HEK293T (cell line): ENCODE data around the gene ARFRP1.

Experiments used
- CTCF ChIA-PET: fragments of 350-600 bp; formaldehyde crosslinking; extraction: SDS; loops from one replicate; lab custom pipeline; 2021; ENCODE audit warnings: antibody characterized with exemption, inconsistent platforms; lab: Yijun Ruan, JAX
- POLR2A ChIA-PET: fragments of 350-600 bp; formaldehyde crosslinking; extraction: SDS; loops from one replicate; lab custom pipeline; 2020; ENCODE audit warnings: antibody characterized with exemption, inconsistent platforms; lab: Yijun Ruan, JAX
- DNase-seq: peaks from one replicate; pipeline ENCODE4 v3.0.0; 2012; ENCODE audit warnings: mixed read lengths; ENCODE audit errors: extremely low spot score
- ARNT ChIP-seq: fragments of 450-650 bp; IDR thresholded peaks from 2 replicates; pipeline ENCODE4 v1.6.1; 2017; ENCODE audit warnings: mild to moderate bottlenecking
- BHLHE40 ChIP-seq: fragments of 450-650 bp; IDR thresholded peaks from 2 replicates; pipeline ENCODE4 v1.6.1; 2016; ENCODE audit warnings: mild to moderate bottlenecking, moderate library complexity, borderline replicate concordance
- CTBP1 ChIP-seq: fragments of 450-650 bp; IDR thresholded peaks from 2 replicates; pipeline ENCODE4 v1.6.1; 2016; ENCODE audit warnings: borderline replicate concordance
- FOXA1 ChIP-seq: fragments of 450-650 bp; IDR thresholded peaks from 2 replicates; pipeline ENCODE4 v1.6.1; 2016; ENCODE audit warnings: mild to moderate bottlenecking
- FOXK2 ChIP-seq: fragments of 450-650 bp; IDR thresholded peaks from 2 replicates; pipeline ENCODE4 v1.6.1; 2016; ENCODE audit warnings: mild to moderate bottlenecking
- FOXM1 ChIP-seq: fragments of 450-650 bp; IDR thresholded peaks from 2 replicates; pipeline ENCODE4 v1.6.1; 2017; ENCODE audit warnings: mild to moderate bottlenecking, borderline replicate concordance
- HDGF ChIP-seq: fragments of 450-650 bp; IDR thresholded peaks from 2 replicates; pipeline ENCODE4 v1.6.1; 2017; ENCODE audit warnings: antibody characterized with exemption, borderline replicate concordance
- L3MBTL2 ChIP-seq: fragments of 450-650 bp; conservative IDR thresholded peaks from 2 replicates; pipeline ENCODE4 v1.6.1; 2016; ENCODE audit warnings: mild to moderate bottlenecking
- LEF1 ChIP-seq: fragments of 450-650 bp; IDR thresholded peaks from 2 replicates; pipeline ENCODE4 v1.6.1; 2017; ENCODE audit warnings: mild to moderate bottlenecking, borderline replicate concordance
- NFRKB ChIP-seq: fragments of 450-650 bp; IDR thresholded peaks from 2 replicates; pipeline ENCODE4 v1.6.1; 2016; ENCODE audit warnings: mild to moderate bottlenecking, moderate library complexity
- PKNOX1 ChIP-seq: fragments of 450-650 bp; IDR thresholded peaks from 2 replicates; pipeline ENCODE4 v1.6.1; 2016
- SP1 ChIP-seq: fragments of 450-650 bp; IDR thresholded peaks from 2 replicates; pipeline ENCODE4 v1.6.1; 2017
- SUZ12 ChIP-seq: fragments of 450-650 bp; IDR thresholded peaks from 2 replicates; pipeline ENCODE4 v1.6.1; 2016; ENCODE audit warnings: mild to moderate bottlenecking
- TARDBP ChIP-seq: fragments of 450-650 bp; IDR thresholded peaks from 2 replicates; pipeline ENCODE4 v1.6.1; 2016
- ZNF384 ChIP-seq: fragments of 450-650 bp; IDR thresholded peaks from 2 replicates; pipeline ENCODE4 v1.6.1; 2016

Gene ARFRP1

DNA sequence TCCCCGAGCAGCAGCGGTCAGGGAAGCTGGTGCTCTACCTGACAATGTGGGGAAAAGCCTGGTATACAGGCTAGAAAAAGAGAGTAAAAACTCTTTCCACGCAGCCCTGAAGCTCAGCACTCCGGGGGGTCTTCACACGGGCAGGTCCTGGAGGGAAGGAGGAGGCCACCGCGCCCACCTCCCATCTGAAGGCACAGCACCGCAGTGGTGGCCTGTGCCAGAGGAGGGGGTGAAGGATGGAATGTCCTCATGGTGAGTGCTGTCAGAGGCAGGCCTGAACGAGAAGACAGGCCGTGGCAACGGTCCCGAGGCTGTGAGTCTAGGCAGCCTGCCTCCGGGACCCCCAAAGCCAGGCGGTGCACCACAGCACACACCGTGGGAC lies 37.6 kb upstream of the ARFRP1 start:
- POLR2A ChIA-PET = interaction anchor here (1.2 kb wide), 1 partner anchor 120 kb away, joined by 3 read pairs; the partner anchor contains the start of gene TPD52L2
- no peak for DNase-seq
- TF ChIP-seq SP1 = no peak
- CTCF ChIA-PET = no interaction called here

DNA sequence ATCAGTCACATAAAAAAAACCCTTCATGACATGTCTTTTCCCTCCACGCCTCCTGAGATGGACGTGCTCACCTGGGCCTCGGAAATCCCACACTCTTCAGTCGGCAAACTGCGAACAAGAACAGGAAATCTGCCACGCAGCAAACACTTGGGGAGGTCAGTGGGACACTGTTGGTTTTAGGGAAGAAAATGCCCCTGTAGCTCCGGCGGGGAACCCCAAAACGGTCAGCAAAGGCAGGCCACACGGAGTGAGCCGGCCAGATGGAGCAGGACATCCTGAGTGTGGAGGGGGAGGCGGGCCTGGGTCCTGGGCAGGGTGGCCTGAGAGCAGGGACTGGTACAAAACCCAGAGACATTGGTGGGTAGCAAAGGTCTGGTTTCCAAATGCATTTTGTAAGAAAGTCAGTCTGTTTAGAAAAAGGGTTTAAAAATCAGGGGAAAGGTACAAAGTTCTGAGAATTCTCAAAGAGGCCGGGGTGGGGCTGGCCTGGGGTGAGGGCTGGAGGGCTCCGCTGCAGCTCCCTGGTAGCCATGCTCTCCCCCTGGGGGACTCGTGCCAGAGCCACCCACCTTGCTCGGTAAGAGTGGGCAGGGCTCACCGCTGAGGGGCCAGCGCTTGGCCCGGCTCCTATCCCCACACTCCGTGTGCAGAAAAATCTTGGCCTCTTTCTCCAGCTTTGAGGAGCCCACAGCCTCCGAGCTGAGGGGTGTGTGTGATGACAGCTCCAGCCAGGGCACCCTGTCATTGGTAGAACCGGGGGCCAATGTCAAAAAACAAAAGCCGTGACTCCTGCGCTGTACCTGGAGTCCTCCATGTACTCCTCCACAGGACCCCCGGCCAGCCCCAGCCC lies 37.0 kb upstream of the ARFRP1 start:
- POLR2A ChIA-PET = interaction anchor here (0.7 to 1.2 kb wide), 2 partner anchors 90 to 120 kb away, joined by 3 read pairs; partner anchors contain the start of gene TPD52L2
- CTCF ChIA-PET = no interaction called here
- TF ChIP-seq LEF1 (no peak), NFRKB (no peak), FOXA1 (no peak), PKNOX1 (no peak), L3MBTL2 (no peak), ARNT (no peak), BHLHE40 (no peak), TARDBP (no peak), ZNF384 (no peak)
- DNase-seq = no peak

GRCh38 chr20:63744158-63744557 lies 36.4 kb upstream of the ARFRP1 start:
- CTCF ChIA-PET = no interaction called here
- no peak for TF ChIP-seq LEF1
- TF ChIP-seq HDGF = no peak
- TF ChIP-seq PKNOX1 = no peak
- no peak for TF ChIP-seq BHLHE40
- no peak for TF ChIP-seq SP1
- no peak for TF ChIP-seq SUZ12
- TF ChIP-seq L3MBTL2 = no peak
- no peak for TF ChIP-seq ARNT
- TF ChIP-seq CTBP1 = no peak
- DNase-seq = no peak
- POLR2A ChIA-PET = interaction anchor here (0.7 kb wide), 1 partner anchor 89 kb away, joined by 3 read pairs; no protein-coding TSS in a partner anchor

DNA sequence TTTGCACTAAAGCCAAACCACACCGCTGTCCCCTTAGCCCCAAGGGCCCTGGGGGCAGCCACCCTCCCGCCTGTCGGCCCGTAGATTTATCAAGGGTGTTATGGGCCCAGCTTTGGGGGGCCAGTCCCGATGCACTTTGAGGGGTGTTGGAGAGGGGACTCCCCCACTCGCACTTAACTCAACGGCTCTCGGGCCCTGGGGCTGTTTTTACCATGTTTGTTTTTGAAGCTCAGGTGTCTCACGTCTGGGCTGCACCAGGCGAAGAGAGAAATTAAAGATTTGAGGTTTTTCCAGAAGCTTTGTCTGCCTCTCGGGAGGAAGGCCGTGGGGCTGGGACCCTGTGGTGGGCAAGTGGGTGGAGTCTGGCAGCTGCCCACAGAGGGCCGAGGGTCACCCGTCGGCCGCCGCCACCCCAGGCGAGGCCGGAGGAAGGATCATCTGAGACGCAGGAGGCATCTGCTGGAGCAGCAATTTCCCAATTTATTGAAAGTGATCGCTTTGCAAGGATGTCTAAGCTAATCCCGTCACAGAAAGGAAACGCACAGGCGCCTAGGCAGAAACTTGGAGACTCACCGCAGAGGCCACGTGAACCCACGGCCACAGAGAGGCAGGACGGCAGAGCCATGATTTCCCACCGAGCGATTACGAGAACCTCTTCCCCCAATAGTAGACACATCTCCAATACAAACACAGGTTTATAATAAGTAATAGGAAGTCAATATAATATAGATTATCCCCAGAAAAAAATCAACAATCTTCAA lies 35.6 kb upstream of the ARFRP1 start:
- TF ChIP-seq PKNOX1 (no peak), SUZ12 (no peak), FOXA1 (no peak), FOXK2 (no peak), FOXM1 (no peak), SP1 (no peak), ZNF384 (no peak)
- ChIA-PET CTCF (no interaction called here), POLR2A (interaction anchor here (0.7 kb wide), 1 partner anchor 9 kb away, joined by 3 read pairs; no protein-coding TSS in a partner anchor)
- DNase-seq = no peak

GRCh38 chr20:63742381-63743024 lies 34.7 kb upstream of the ARFRP1 start:
- no peak for TF ChIP-seq NFRKB
- no peak for TF ChIP-seq ARNT
- TF ChIP-seq FOXA1 = no peak
- no peak for TF ChIP-seq SP1
- no peak for TF ChIP-seq BHLHE40
- no peak for TF ChIP-seq SUZ12
- no peak for TF ChIP-seq L3MBTL2
- TF ChIP-seq LEF1 = no peak
- TF ChIP-seq PKNOX1 = no peak
- DNase-seq = no peak
- ChIA-PET CTCF (no interaction called here), POLR2A (interaction anchor here (0.7 to 0.9 kb wide), 2 partner anchors 8 to 35 kb away, joined by 3 read pairs; partner anchors contain the start of genes ARFRP1 and ZGPAT)
